ENCODE results near the gene CDC14B. TPM values are rescaled to one million over a fixed set of nuclear protein-coding genes. Genes with fewer than 3 reads are reported as not detected.
"Not testable (repeated sequence)": the region's sequence is repeated elsewhere in the genome, so short reads cannot be mapped to it uniquely, and the experiment has no call there.

Gene CDC14B
- total RNA-seq, 1 donor from 2014 or later = 39.3 TPM

DNA sequence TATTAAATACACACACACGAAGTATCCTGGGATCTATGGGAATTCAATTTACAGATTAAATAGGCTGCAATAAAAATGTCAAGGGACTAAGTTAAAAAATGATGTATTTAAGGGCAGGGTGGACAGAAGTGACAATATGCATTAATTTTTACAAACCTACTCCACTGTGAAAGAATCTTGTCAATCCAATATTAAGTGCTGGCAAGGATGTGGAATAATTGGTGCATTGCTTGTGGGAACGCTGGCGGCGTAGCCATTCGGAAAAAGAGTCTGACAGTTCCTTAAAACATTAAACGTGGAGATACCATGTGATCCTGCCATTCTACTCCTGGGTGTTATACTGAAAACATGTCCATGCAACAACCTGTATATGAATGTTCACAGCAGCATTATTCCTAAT is 4.2 kb downstream of the CDC14B start:
- H3K4me3 Mint-ChIP-seq = no peak overlapping the region
- TF ChIP-seq, protein P1, sequence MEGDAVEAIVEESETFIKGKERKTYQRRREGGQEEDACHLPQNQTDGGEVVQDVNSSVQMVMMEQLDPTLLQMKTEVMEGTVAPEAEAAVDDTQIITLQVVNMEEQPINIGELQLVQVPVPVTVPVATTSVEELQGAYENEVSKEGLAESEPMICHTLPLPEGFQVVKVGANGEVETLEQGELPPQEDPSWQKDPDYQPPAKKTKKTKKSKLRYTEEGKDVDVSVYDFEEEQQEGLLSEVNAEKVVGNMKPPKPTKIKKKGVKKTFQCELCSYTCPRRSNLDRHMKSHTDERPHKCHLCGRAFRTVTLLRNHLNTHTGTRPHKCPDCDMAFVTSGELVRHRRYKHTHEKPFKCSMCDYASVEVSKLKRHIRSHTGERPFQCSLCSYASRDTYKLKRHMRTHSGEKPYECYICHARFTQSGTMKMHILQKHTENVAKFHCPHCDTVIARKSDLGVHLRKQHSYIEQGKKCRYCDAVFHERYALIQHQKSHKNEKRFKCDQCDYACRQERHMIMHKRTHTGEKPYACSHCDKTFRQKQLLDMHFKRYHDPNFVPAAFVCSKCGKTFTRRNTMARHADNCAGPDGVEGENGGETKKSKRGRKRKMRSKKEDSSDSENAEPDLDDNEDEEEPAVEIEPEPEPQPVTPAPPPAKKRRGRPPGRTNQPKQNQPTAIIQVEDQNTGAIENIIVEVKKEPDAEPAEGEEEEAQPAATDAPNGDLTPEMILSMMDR (IDR thresholded peaks at IDR 0.05; ENCODE audit: unreplicated experiment) = no peak
- no peaks in the 10 kb centered on the region for H3K36me3 Mint-ChIP-seq
- H3K27ac Mint-ChIP-seq = no peak overlapping the region
- H3K9me3 Mint-ChIP-seq = no peaks in the 10 kb centered on the region
- no peaks in the 10 kb centered on the region for H3K27me3 Mint-ChIP-seq (ENCODE audit: low read depth)
- H3K4me1 Mint-ChIP-seq = peaks cover 45% of the 10 kb centered on the region
- DNase-seq (ENCODE audit: low spot score in 2 of 2, unreplicated experiment in 2 of 2) = no peak

GRCh38 chr9:96614664-96615063 is 5.0 kb downstream of the CDC14B start:
- not testable (repeated sequence) for H3K9me3 Mint-ChIP-seq; H3K36me3 Mint-ChIP-seq; H3K4me3 Mint-ChIP-seq; H3K27ac Mint-ChIP-seq; H3K27me3 Mint-ChIP-seq (ENCODE audit: low read depth); DNase-seq (ENCODE audit: low spot score in 2 of 2, unreplicated experiment in 2 of 2)
- H3K4me1 Mint-ChIP-seq = peaks cover 39% of the 10 kb centered on the region

DNA sequence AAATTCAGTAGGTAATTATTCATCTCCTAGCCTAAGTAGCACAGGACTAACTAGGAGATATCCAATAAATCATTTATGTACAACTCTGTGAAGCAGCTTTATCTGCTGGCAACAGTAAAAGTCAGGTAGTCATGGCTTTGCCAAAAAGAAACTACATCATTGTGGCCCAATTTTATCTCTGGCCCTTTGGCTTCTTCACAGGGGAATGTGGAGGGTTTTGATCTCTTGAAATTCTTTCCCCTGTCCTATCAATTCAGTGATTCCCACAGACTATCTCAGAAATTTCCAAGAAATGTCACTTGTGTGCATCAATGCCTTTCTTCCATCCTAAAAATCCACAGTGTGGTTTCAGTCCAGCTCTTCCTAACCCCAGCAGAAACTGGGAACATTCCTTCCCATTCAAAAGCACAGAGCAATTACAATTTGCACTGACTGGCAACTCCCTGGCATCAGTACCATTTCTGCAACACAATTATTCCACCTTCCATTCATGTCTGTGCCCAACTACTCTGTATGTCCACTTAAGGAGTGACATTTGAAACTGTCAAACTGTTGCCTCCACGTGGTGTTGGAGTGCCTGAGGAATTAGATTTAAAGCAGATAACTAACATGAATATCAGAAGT is 6.6 kb downstream of the CDC14B start:
- Mint-ChIP-seq H3K27me3 (ENCODE audit: low read depth) (no peaks in the 10 kb centered on the region), H3K36me3 (no peaks in the 10 kb centered on the region), H3K27ac (no peak overlapping the region), H3K4me1 (peaks cover 36% of the 10 kb centered on the region), H3K4me3 (no peak overlapping the region), H3K9me3 (no peaks in the 10 kb centered on the region)
- TF ChIP-seq, protein P1 (IDR thresholded peaks at IDR 0.05; ENCODE audit: unreplicated experiment) = no peak
- DNase-seq (ENCODE audit: low spot score in 2 of 2, unreplicated experiment in 2 of 2) = no peak

- no peak for DNase-seq (ENCODE audit: low spot score in 2 of 2, unreplicated experiment in 2 of 2)
- H3K4me1 Mint-ChIP-seq = peaks cover 31% of the 10 kb centered on the region
- H3K9me3 Mint-ChIP-seq = no peaks in the 10 kb centered on the region
- H3K27ac Mint-ChIP-seq = no peak overlapping the region
- TF ChIP-seq, protein P1 (IDR thresholded peaks at IDR 0.05; ENCODE audit: unreplicated experiment) = no peak
- no peaks in the 10 kb centered on the region for H3K27me3 Mint-ChIP-seq (ENCODE audit: low read depth)
- no peaks in the 10 kb centered on the region for H3K36me3 Mint-ChIP-seq
- no peak overlapping the region for H3K4me3 Mint-ChIP-seq
Measured at GRCh38 chr9:96612105-96612965, 7.3 kb downstream of the CDC14B start.

DNA sequence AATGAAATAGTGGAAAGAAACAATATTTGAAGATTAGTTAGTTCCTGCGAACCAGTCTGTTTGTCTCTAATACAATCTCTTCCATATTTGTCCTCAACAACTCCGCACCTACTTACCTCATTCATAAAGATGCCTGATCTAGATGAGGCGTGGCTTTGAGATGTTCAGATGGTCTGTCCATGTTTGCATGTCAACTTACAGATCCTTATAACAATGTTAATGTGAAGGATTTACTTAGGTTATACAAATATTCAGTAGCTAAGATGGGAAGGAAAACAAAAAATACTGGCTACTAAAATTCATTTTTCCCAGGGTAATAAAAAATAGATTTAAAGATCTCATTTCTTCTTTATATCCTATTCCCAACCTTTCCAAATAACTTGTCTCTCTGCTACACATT is 8.3 kb downstream of the CDC14B start:
- TF ChIP-seq, protein P1 (IDR thresholded peaks at IDR 0.05; ENCODE audit: unreplicated experiment) = no peak
- DNase-seq (ENCODE audit: low spot score in 2 of 2, unreplicated experiment in 2 of 2) = no peak
- Mint-ChIP-seq H3K9me3 (no peaks in the 10 kb centered on the region), H3K36me3 (no peaks in the 10 kb centered on the region), H3K4me3 (no peak overlapping the region), H3K4me1 (peaks cover 25% of the 10 kb centered on the region), H3K27me3 (ENCODE audit: low read depth) (no peaks in the 10 kb centered on the region), H3K27ac (no peak overlapping the region)

DNA sequence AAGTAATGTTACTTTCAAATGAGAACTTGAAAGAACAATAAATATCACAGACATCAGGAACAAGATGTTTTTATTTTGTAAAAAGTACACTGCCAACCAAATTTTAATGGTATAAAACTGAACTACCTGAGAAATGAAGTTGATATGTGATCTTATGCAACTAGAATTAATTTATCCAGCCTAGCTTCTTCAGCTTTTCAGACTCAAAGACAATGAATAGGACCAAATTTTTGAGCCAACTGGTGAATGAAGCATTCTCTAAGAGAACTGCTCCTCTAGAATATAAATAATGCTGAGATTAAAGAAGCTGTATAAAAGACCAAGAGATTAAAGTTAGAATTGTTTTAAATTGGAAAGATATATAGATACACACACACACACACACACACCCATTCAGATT is 9.9 kb downstream of the CDC14B start:
- Mint-ChIP-seq H3K9me3 (no peaks in the 10 kb centered on the region), H3K27me3 (ENCODE audit: low read depth) (no peaks in the 10 kb centered on the region), H3K27ac (no peak overlapping the region), H3K4me3 (no peak overlapping the region), H3K4me1 (peaks cover 27% of the 10 kb centered on the region), H3K36me3 (no peaks in the 10 kb centered on the region)
- no peak for DNase-seq (ENCODE audit: low spot score in 2 of 2, unreplicated experiment in 2 of 2)
- TF ChIP-seq, protein P1 (IDR thresholded peaks at IDR 0.05; ENCODE audit: unreplicated experiment) = no peak
